Activated T-helper 1 cell treated with anti-CD3 and anti-CD28 coated beads, Interleukin-2, amount 50 U/mL, for 16 hours (primary cell): ENCODE measurements around the gene IL17B.

Source experiments
- DNase-seq, 2 donors: peaks; one replicate each; pipeline ENCODE4 v3.0.0-alpha.2; 2020; ENCODE audit warnings: low read depth in 1 of 2, low spot score in 1 of 2

The IL17B gene

GRCh38 chr5:149379177-149379761 is at the start of gene IL17B:
IL17B (minus strand) TSS chr5:149379292; CDS start chr5:149379225, 67 bp downstream.
- no peak for DNase-seq

GRCh38 chr5:149428032-149428431 is 48.9 kb upstream of the IL17B start:
- no peak for DNase-seq

- DNase-seq: no peak
These were observed 48.3 kb upstream of the IL17B start for GRCh38 chr5:149427374-149427773.

GRCh38 chr5:149426931-149427330 is 47.8 kb upstream of the IL17B start:
- DNase-seq: no peak

- no peak for DNase-seq
These were observed 46.6 kb upstream of the IL17B start for GRCh38 chr5:149425729-149426128.

GRCh38 chr5:149424371-149425315 is 45.6 kb upstream of the IL17B start:
- no peak for DNase-seq

GRCh38 chr5:149423794-149424268 is 44.7 kb upstream of the IL17B start:
- no peak for DNase-seq

GRCh38 chr5:149423049-149423793 is 44.1 kb upstream of the IL17B start:
- no peak for DNase-seq

- no peak for DNase-seq
These were observed 43.4 kb upstream of the IL17B start for GRCh38 chr5:149422366-149423048.

- DNase-seq: no peak
These were observed 42.7 kb upstream of the IL17B start for GRCh38 chr5:149421834-149422233.

GRCh38 chr5:149421372-149421685 is 42.2 kb upstream of the IL17B start:
- no peak for DNase-seq

- DNase-seq: no peak
These were observed 41.7 kb upstream of the IL17B start for GRCh38 chr5:149420545-149421371.

- DNase-seq: no peak
These were observed 40.9 kb upstream of the IL17B start for GRCh38 chr5:149419859-149420544.

- DNase-seq: no peak
These were observed 40.4 kb upstream of the IL17B start for GRCh38 chr5:149419532-149419858.

- DNase-seq: no peak
These were observed 39.9 kb upstream of the IL17B start for GRCh38 chr5:149418910-149419531.

- no peak for DNase-seq
These were observed 38.7 kb upstream of the IL17B start for GRCh38 chr5:149417711-149418368.

- DNase-seq: no peak
These were observed 38.1 kb upstream of the IL17B start for GRCh38 chr5:149416987-149417710.
